Measurements from ENCODE around the gene FBLN1. TPM values are rescaled to one million over a fixed set of nuclear protein-coding genes. Genes with fewer than 3 reads are reported as not detected.
A peak's percentile ranks its signal among the peaks of the same experiment; 100 is the strongest.

FBLN1 gene
- total and polyA plus RNA-seq, 2 donors: 9.3 to 36.3 TPM

GRCh38 chr22:45577746-45578523, 75.3 kb downstream of the FBLN1 start:
- Histone ChIP-seq H3K9me3 (ENCODE audit: control insufficient read depth in 2 of 2, insufficient read depth in 1 of 2, low read length in 1 of 2) (no peaks in the 10 kb centered on the region), H3K4me3 (ENCODE audit: low read length in 2 of 2) (no peak overlapping the region), H3K27ac (ENCODE audit: low read depth in 1 of 2, low read length in 1 of 2) (no peak overlapping the region), H3K27me3 (ENCODE audit: control insufficient read depth in 2 of 2, insufficient read depth in 1 of 2, low read length in 1 of 2) (peaks cover 2% of the 10 kb centered on the region in 2 donors), H3K36me3 (ENCODE audit: control insufficient read depth in 2 of 2, insufficient read depth in 2 of 2, low read length in 1 of 2) (no peaks in the 10 kb centered on the region), H3K4me1 (ENCODE audit: control insufficient read depth in 2 of 2, insufficient read depth in 2 of 2, low read length in 2 of 2) (no peaks in the 10 kb centered on the region)
- 29% methylated on average over 27 of the region's 27 CpGs for WGBS
- peak; percentile 23 to 82 (median 61) for DNase-seq (ENCODE audit: low read depth in 6 of 9, low spot score in 9 of 9)

DNA sequence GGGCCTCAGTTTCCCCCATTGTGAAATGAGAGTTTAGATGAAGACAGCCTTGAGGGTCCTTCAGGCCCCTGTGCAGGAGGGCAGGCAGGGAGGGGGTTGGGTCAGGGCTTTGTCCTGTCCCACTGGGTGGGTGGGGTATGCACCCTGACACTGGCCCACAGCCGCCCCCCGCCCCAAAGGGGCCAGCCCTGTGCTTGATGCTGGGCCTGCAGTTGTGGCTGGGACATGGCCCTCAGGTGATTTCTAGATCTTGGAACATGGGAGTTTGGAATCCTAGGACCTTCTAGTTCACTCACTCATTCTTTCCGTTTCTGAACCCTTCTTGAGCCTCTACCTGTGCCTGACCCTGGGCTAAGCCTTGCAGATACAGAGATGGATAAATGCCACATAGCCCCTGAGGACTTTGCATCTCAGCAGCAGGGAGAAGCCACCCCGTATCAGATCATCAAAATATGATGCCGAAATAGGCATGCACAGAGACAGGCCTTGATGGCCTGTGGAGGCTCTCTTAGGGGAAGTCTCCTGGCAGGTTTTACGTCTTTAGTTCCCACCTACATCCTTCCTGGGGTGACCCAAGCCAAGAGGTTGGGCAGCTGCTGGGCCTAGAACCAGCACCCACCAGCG, 76.0 kb downstream of the FBLN1 start:
- no peak overlapping the region for H3K27ac ChIP-seq (ENCODE audit: low read depth in 1 of 2, low read length in 1 of 2)
- no peaks in the 10 kb centered on the region for H3K36me3 ChIP-seq (ENCODE audit: control insufficient read depth in 2 of 2, insufficient read depth in 2 of 2, low read length in 1 of 2)
- no peaks in the 10 kb centered on the region for H3K9me3 ChIP-seq (ENCODE audit: control insufficient read depth in 2 of 2, insufficient read depth in 1 of 2, low read length in 1 of 2)
- 91% methylated on average over 7 of the region's 7 CpGs for WGBS
- peaks cover 2% of the 10 kb centered on the region in 2 donors for H3K27me3 ChIP-seq (ENCODE audit: control insufficient read depth in 2 of 2, insufficient read depth in 1 of 2, low read length in 1 of 2)
- no peak for DNase-seq (ENCODE audit: low read depth in 6 of 9, low spot score in 9 of 9)
- peaks cover 0 to 3% of the 10 kb centered on the region in 2 donors for H3K4me1 ChIP-seq (ENCODE audit: control insufficient read depth in 2 of 2, insufficient read depth in 2 of 2, low read length in 2 of 2)
- H3K4me3 ChIP-seq (ENCODE audit: low read length in 2 of 2): no peak overlapping the region

GRCh38 chr22:45579306-45579705, 76.6 kb downstream of the FBLN1 start:
- Histone ChIP-seq H3K27ac (ENCODE audit: low read depth in 1 of 2, low read length in 1 of 2) (no peak overlapping the region), H3K4me1 (ENCODE audit: control insufficient read depth in 2 of 2, insufficient read depth in 2 of 2, low read length in 2 of 2) (peaks cover 0 to 7% of the 10 kb centered on the region in 2 donors), H3K27me3 (ENCODE audit: control insufficient read depth in 2 of 2, insufficient read depth in 1 of 2, low read length in 1 of 2) (peaks cover 2% of the 10 kb centered on the region in 2 donors), H3K4me3 (ENCODE audit: low read length in 2 of 2) (no peak overlapping the region), H3K36me3 (ENCODE audit: control insufficient read depth in 2 of 2, insufficient read depth in 2 of 2, low read length in 1 of 2) (no peaks in the 10 kb centered on the region), H3K9me3 (ENCODE audit: control insufficient read depth in 2 of 2, insufficient read depth in 1 of 2, low read length in 1 of 2) (no peaks in the 10 kb centered on the region)
- DNase-seq (ENCODE audit: low read depth in 6 of 9, low spot score in 9 of 9): no peak
- WGBS: 98% methylated on average over 13 of the region's 13 CpGs

DNA sequence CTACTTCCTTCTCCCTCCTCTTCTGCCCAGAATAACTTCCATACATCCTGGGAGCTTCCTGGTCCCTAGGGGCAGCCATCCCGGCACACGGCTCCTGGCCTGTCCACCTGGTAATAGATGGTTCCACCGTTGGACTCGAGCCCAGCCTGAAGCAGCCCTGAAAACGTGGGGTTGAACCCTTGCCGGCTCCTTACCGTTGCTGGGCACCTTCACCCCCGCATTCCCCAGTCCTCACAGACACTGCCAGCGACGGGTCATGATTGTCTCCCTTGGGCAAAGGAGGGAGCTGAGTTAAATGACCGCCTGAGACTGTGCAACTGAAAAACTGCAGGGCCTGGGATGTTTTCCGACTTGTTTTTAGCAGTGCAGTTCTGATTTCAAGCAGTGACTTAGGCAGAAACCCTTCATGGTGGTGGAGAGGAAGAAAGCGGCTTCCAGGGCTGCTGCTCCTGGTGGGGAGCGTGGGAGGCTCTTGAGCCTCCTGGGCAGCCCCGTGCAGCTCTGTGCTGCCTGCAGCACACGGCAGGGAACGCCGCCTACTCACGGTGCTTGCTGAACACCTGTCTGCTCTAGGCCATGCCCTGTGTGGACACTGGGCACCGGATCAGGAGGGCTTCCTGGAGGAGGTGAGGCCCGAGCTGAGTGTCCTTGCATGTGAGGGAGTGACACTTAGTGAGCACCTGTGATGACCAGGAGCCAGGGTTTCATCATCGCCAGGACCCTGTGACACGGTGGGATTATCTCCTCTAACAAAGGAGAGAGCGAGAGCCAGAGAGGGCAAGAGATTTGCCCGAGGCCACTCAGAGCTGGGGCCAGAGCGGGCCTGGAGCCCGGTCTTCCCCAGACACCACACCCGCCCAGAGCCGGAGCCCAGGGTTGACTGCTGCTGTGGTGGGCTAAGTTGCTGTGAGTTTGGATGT, 77.4 kb downstream of the FBLN1 start:
- Histone ChIP-seq H3K27me3 (ENCODE audit: control insufficient read depth in 2 of 2, insufficient read depth in 1 of 2, low read length in 1 of 2) (peaks cover 2% of the 10 kb centered on the region in 2 donors), H3K27ac (ENCODE audit: low read depth in 1 of 2, low read length in 1 of 2) (no peak overlapping the region), H3K36me3 (ENCODE audit: control insufficient read depth in 2 of 2, insufficient read depth in 2 of 2, low read length in 1 of 2) (no peaks in the 10 kb centered on the region), H3K4me1 (ENCODE audit: control insufficient read depth in 2 of 2, insufficient read depth in 2 of 2, low read length in 2 of 2) (peaks cover 0 to 7% of the 10 kb centered on the region in 2 donors), H3K4me3 (ENCODE audit: low read length in 2 of 2) (no peak overlapping the region), H3K9me3 (ENCODE audit: control insufficient read depth in 2 of 2, insufficient read depth in 1 of 2, low read length in 1 of 2) (no peaks in the 10 kb centered on the region)
- no peak for DNase-seq (ENCODE audit: low read depth in 6 of 9, low spot score in 9 of 9)
- WGBS: 97% methylated on average over 29 of the region's 29 CpGs

DNA sequence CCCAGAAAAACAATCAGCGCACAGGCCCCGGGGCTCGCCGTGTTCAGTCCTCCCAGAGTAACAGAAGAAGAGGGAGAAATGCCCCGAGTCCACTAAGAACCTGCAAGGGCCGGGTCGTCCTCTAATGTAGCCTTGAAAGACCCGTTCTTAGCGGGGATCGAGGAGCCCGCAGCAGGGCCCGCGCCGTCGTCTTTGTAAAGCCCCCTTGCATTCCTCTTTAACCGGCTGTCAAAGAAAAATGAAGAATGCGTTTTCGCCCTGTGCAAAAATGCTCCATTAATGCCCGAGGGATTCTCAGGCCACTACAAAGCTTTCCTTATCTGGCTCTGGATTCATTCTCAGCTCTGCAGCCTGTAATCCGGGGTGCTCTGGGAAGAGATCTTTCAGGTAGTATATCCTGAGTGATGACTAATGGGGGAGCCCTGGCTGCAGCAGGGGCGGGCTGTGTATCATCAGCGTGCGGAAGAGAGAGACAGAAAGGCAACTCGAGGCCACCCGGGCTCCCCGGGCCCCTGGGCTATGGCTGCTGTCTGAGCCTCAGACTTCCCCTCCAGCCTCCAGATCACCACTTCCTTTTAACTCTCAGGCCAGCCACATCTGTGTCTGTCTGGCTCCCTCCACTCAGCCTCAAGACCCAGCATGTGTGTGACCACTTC, 78.2 kb downstream of the FBLN1 start:
- Histone ChIP-seq H3K4me3 (ENCODE audit: low read length in 2 of 2) (no peak overlapping the region), H3K9me3 (ENCODE audit: control insufficient read depth in 2 of 2, insufficient read depth in 1 of 2, low read length in 1 of 2) (no peaks in the 10 kb centered on the region), H3K4me1 (ENCODE audit: control insufficient read depth in 2 of 2, insufficient read depth in 2 of 2, low read length in 2 of 2) (peaks cover 0 to 9% of the 10 kb centered on the region in 2 donors), H3K27ac (ENCODE audit: low read depth in 1 of 2, low read length in 1 of 2) (no peak overlapping the region), H3K36me3 (ENCODE audit: control insufficient read depth in 2 of 2, insufficient read depth in 2 of 2, low read length in 1 of 2) (no peaks in the 10 kb centered on the region), H3K27me3 (ENCODE audit: control insufficient read depth in 2 of 2, insufficient read depth in 1 of 2, low read length in 1 of 2) (peaks cover 2% of the 10 kb centered on the region in 2 donors)
- 83% methylated on average over 26 of the region's 26 CpGs for WGBS
- DNase-seq (ENCODE audit: low read depth in 6 of 9, low spot score in 9 of 9): no peak

GRCh38 chr22:45581549-45582080, 78.9 kb downstream of the FBLN1 start:
- H3K4me3 ChIP-seq (ENCODE audit: low read length in 2 of 2): no peak overlapping the region
- no peak overlapping the region for H3K27ac ChIP-seq (ENCODE audit: low read depth in 1 of 2, low read length in 1 of 2)
- no peaks in the 10 kb centered on the region for H3K36me3 ChIP-seq (ENCODE audit: control insufficient read depth in 2 of 2, insufficient read depth in 2 of 2, low read length in 1 of 2)
- 95% methylated on average over 16 of the region's 16 CpGs for WGBS
- H3K4me1 ChIP-seq (ENCODE audit: control insufficient read depth in 2 of 2, insufficient read depth in 2 of 2, low read length in 2 of 2): peaks cover 0 to 9% of the 10 kb centered on the region in 2 donors
- no peaks in the 10 kb centered on the region for H3K9me3 ChIP-seq (ENCODE audit: control insufficient read depth in 2 of 2, insufficient read depth in 1 of 2, low read length in 1 of 2)
- peaks cover 2% of the 10 kb centered on the region in 2 donors for H3K27me3 ChIP-seq (ENCODE audit: control insufficient read depth in 2 of 2, insufficient read depth in 1 of 2, low read length in 1 of 2)
- DNase-seq (ENCODE audit: low read depth in 6 of 9, low spot score in 9 of 9): no peak

DNA sequence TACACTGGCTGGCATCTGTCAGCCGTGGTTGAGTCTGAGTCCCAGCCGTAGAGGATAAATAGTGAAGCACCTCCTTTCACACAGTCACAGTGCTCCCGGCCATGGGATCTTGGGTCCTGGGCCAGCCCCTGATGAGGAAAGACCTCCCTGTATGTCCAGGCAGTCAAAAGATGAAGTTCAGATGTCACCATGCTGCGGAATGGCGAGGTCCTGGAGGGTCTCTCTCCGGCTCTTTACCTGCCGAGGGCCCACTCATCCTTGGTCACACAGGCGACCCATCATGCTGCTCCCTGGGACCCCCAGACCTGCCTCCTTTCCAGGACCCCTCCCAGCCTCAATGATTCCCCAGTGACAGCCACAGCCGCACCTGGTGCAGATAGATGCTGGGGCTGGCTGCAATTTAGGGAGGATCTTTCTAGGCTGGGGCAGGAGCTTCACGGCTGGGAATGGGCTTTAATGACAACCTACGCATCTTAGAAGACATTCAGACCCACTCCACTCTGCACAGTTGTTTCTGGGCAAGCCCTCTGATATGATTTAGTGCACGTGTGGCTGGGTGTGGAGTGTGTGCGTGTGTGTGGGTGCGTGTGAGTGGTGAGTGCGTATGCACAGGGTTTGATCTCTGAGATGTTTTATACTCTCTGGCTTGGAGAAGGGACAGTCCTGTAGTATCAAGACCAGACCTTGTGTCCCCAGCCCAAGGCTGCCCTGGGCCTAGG, 79.7 kb downstream of the FBLN1 start:
- no peak overlapping the region for H3K4me3 ChIP-seq (ENCODE audit: low read length in 2 of 2)
- DNase-seq (ENCODE audit: low read depth in 6 of 9, low spot score in 9 of 9): no peak
- H3K27me3 ChIP-seq (ENCODE audit: control insufficient read depth in 2 of 2, insufficient read depth in 1 of 2, low read length in 1 of 2): peaks cover under 1 to 2% of the 10 kb centered on the region in 2 donors
- H3K9me3 ChIP-seq (ENCODE audit: control insufficient read depth in 2 of 2, insufficient read depth in 1 of 2, low read length in 1 of 2): no peaks in the 10 kb centered on the region
- no peaks in the 10 kb centered on the region for H3K36me3 ChIP-seq (ENCODE audit: control insufficient read depth in 2 of 2, insufficient read depth in 2 of 2, low read length in 1 of 2)
- H3K4me1 ChIP-seq (ENCODE audit: control insufficient read depth in 2 of 2, insufficient read depth in 2 of 2, low read length in 2 of 2): peaks cover 0 to 9% of the 10 kb centered on the region in 2 donors
- no peak overlapping the region for H3K27ac ChIP-seq (ENCODE audit: low read depth in 1 of 2, low read length in 1 of 2)
- 97% methylated on average over 15 of the region's 15 CpGs for WGBS

DNA sequence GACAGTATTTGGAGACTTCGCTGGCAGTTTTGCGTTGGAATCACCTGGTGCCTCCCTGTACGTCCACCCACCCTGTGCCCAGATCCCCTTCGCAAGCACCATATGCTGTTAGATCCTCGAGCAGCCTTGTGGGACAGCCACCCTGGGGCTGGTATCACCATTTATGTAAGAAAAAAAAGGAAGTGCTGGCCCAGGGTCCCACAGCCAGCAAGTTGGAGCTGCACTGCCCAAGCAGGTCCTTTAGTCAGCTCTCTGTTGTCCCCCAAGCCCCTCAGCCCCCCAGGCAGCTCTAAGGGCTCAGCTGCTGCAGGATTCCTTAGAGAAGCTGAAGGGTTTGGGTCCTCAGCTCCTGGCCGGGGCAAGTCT, 80.3 kb downstream of the FBLN1 start:
- H3K4me1 ChIP-seq (ENCODE audit: control insufficient read depth in 2 of 2, insufficient read depth in 2 of 2, low read length in 2 of 2): peaks cover 0 to 9% of the 10 kb centered on the region in 2 donors

More for the DNA sequence above, 80.3 kb downstream of the FBLN1 start:
- Histone ChIP-seq H3K4me3 (ENCODE audit: low read length in 2 of 2) (no peak overlapping the region), H3K27ac (ENCODE audit: low read depth in 1 of 2, low read length in 1 of 2) (no peak overlapping the region), H3K9me3 (ENCODE audit: control insufficient read depth in 2 of 2, insufficient read depth in 1 of 2, low read length in 1 of 2) (no peaks in the 10 kb centered on the region), H3K27me3 (ENCODE audit: control insufficient read depth in 2 of 2, insufficient read depth in 1 of 2, low read length in 1 of 2) (no peaks in the 10 kb centered on the region), H3K36me3 (ENCODE audit: control insufficient read depth in 2 of 2, insufficient read depth in 2 of 2, low read length in 1 of 2) (no peaks in the 10 kb centered on the region)
- DNase-seq (ENCODE audit: low read depth in 6 of 9, low spot score in 9 of 9): no peak
- WGBS: 95% methylated on average over 6 of the region's 6 CpGs
